Transverse colon (tissue), 4 donors: ENCODE results near the gene MAML1.
"Not testable (repeated sequence)": the region's sequence is repeated elsewhere in the genome, so short reads cannot be mapped to it uniquely, and the experiment has no call there.

Experiments
- EP300 ChIP-seq: sonication (generic); formaldehyde crosslinking; IDR thresholded peaks from one replicate; pipeline ENCODE4 v1.6.1; 2017; ENCODE audit warnings: antibody characterized with exemption, low read depth
- POLR2A ChIP-seq: fragments of 450-650 bp; IDR thresholded peaks from one replicate; pipeline ENCODE4 v1.6.1; 2016; ENCODE audit warnings: antibody characterized with exemption, mild to moderate bottlenecking, moderate library complexity
- POLR2AphosphoS5 ChIP-seq, 3 donors: sonication (generic); formaldehyde crosslinking; IDR thresholded peaks; one replicate each; pipeline ENCODE4 v1.6.1; 2016; ENCODE audit warnings: antibody characterized with exemption in 3 of 3
- TF ChIP-seq, protein P1 (sequence below), 5 experiments: fragments of 200-600 bp in 3 of 5; fragments of 450-650 bp in 2 of 5; sonication (generic) in 3 of 5; IDR thresholded peaks; 1 replicate in 2 of 5; 2 replicates in 3 of 5; pipeline ENCODE4 v1.5.1; 2016 to 2017; ENCODE audit warnings: antibody characterized with exemption in 5 of 5, inconsistent platforms in 3 of 5, mild to moderate bottlenecking in 2 of 5, moderate library complexity in 1 of 5

DNA sequence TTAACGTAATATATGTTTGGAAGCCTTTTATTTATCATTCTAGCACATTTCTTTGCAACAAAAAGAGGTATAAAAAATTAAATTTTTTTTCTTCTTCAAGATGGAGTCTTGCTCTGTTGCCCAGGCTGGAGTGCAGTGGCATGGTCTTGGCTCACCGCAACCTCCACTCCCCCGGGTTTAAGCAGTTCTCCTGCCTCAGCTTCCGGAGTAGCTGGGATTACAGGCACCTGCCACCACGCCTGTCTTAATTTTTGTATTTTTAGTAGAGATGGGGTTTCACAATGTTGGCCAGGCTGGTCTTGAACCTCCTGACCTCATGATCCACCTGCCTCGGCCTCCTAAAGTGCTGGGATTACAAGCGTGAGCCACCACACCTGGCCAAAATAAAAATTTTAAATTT lies 11.5 kb downstream of the MAML1 start:
- TF ChIP-seq, protein P1, sequence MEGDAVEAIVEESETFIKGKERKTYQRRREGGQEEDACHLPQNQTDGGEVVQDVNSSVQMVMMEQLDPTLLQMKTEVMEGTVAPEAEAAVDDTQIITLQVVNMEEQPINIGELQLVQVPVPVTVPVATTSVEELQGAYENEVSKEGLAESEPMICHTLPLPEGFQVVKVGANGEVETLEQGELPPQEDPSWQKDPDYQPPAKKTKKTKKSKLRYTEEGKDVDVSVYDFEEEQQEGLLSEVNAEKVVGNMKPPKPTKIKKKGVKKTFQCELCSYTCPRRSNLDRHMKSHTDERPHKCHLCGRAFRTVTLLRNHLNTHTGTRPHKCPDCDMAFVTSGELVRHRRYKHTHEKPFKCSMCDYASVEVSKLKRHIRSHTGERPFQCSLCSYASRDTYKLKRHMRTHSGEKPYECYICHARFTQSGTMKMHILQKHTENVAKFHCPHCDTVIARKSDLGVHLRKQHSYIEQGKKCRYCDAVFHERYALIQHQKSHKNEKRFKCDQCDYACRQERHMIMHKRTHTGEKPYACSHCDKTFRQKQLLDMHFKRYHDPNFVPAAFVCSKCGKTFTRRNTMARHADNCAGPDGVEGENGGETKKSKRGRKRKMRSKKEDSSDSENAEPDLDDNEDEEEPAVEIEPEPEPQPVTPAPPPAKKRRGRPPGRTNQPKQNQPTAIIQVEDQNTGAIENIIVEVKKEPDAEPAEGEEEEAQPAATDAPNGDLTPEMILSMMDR (IDR thresholded peaks at IDR 0.05), result not testable (repeated sequence)
- not testable (repeated sequence) for TF ChIP-seq EP300; POLR2A; POLR2AphosphoS5 (IDR thresholded peaks at IDR 0.05)
